Measurements from ENCODE around the gene NXN.

DNA sequence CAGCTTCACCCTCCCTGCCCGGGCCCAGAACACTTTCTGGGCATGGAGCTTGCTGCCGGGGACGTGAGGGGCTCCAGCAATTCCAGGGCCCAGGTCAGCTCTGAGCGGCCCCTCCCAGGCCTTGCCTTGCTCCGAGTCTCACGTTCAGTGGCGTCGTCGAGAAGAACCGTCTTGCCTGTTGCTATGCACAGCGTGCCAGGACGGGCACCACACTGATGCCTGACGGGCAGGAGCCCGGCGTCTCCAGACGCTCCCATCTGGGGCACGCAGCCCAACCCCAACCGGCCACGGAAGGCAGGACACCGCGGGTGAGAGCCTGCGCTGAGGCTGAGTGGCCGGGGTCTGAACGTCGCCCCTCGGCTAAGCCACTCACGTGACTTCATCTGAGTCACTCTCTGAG, 44.5 kb upstream of the NXN start:
- TF ChIP-seq, protein P1, sequence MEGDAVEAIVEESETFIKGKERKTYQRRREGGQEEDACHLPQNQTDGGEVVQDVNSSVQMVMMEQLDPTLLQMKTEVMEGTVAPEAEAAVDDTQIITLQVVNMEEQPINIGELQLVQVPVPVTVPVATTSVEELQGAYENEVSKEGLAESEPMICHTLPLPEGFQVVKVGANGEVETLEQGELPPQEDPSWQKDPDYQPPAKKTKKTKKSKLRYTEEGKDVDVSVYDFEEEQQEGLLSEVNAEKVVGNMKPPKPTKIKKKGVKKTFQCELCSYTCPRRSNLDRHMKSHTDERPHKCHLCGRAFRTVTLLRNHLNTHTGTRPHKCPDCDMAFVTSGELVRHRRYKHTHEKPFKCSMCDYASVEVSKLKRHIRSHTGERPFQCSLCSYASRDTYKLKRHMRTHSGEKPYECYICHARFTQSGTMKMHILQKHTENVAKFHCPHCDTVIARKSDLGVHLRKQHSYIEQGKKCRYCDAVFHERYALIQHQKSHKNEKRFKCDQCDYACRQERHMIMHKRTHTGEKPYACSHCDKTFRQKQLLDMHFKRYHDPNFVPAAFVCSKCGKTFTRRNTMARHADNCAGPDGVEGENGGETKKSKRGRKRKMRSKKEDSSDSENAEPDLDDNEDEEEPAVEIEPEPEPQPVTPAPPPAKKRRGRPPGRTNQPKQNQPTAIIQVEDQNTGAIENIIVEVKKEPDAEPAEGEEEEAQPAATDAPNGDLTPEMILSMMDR (IDR thresholded peaks at IDR 0.05) = no peak
- no peak for TF ChIP-seq ZFX (IDR thresholded peaks at IDR 0.05; ENCODE audit: borderline replicate concordance)
